Keratinocyte (primary cell): ENCODE results near the gene ARFGEF3. TPM values are rescaled to one million over a fixed set of nuclear protein-coding genes. Genes with fewer than 3 reads are reported as not detected.

ENCODE experiments used
- DNase-seq: peaks from one replicate; pipeline ENCODE4 v3.0.0-alpha.2; 2011; ENCODE audit warnings: low read depth, missing footprints, low spot score
- FAIRE-seq: peaks from 2 replicates; lab custom pipeline; 2011; peaks lifted over from hg19 to GRCh38; lab: Jason Lieb, UNC
- H2AFZ ChIP-seq: 2 replicates; pipeline ENCODE4 v1.6.0; 2012; ENCODE audit warnings: low read length, control low read depth, inconsistent platforms; ENCODE audit not compliant: control insufficient read depth
- H3K27ac ChIP-seq: 2 replicates; pipeline ENCODE4 v1.5.1; 2011; ENCODE audit warnings: low read length; ENCODE audit not compliant: control insufficient read depth, insufficient read depth
- H3K27me3 ChIP-seq: 3 replicates; pipeline ENCODE4 v1.6.0; 2011; ENCODE audit warnings: low read length; ENCODE audit not compliant: control insufficient read depth, insufficient read depth; ENCODE audit errors: extremely low read depth
- H3K36me3 ChIP-seq, 2 experiments: 2 replicates in 1 of 2; 3 replicates in 1 of 2; pipeline ENCODE4 v1.5.1; 2011; ENCODE audit warnings: low read length in 2 of 2, mild to moderate bottlenecking in 1 of 2; ENCODE audit not compliant: control insufficient read depth in 2 of 2, insufficient read depth in 2 of 2; ENCODE audit errors: extremely low read depth in 1 of 2
- H3K4me1 ChIP-seq: 3 replicates; pipeline ENCODE4 v1.5.1; 2011; ENCODE audit warnings: low read length; ENCODE audit not compliant: control insufficient read depth, insufficient read depth; ENCODE audit errors: extremely low read depth
- H3K4me2 ChIP-seq: 3 replicates; pipeline ENCODE4 v1.6.0; 2011; ENCODE audit warnings: low read depth, low read length; ENCODE audit not compliant: control insufficient read depth, insufficient read depth; ENCODE audit errors: extremely low read depth
- H3K4me3 ChIP-seq, 3 experiments: fragments of 200-600 bp in 1 of 3; sonication (generic) in 1 of 3; 2 replicates in 2 of 3; 3 replicates in 1 of 3; pipeline ENCODE4 v1.5.1; 2011 to 2016; ENCODE audit warnings: low read length in 3 of 3, mild to moderate bottlenecking in 3 of 3, control low read depth in 2 of 3, inconsistent platforms in 1 of 3, low read depth in 1 of 3, mixed read lengths in 1 of 3, mixed run types in 1 of 3, moderate library complexity in 1 of 3; ENCODE audit not compliant: control insufficient read depth in 2 of 3, insufficient read depth in 2 of 3; ENCODE audit errors: extremely low read depth in 1 of 3
- H3K79me2 ChIP-seq: 2 replicates; pipeline ENCODE4 v1.6.0; 2012; ENCODE audit warnings: low read length; ENCODE audit not compliant: control insufficient read depth, insufficient read depth
- H3K9ac ChIP-seq: 3 replicates; pipeline ENCODE4 v1.6.0; 2011; ENCODE audit warnings: low read length; ENCODE audit not compliant: control insufficient read depth, insufficient read depth; ENCODE audit errors: extremely low read depth
- H3K9me1 ChIP-seq: 3 replicates; pipeline ENCODE4 v1.6.0; 2011; ENCODE audit warnings: low read length; ENCODE audit not compliant: control insufficient read depth, insufficient read depth; ENCODE audit errors: extremely low read depth
- H3K9me3 ChIP-seq: 2 replicates; pipeline ENCODE4 v1.5.1; 2012; ENCODE audit warnings: low read depth, low read length; ENCODE audit not compliant: control insufficient read depth
- H4K20me1 ChIP-seq: 3 replicates; pipeline ENCODE4 v1.6.0; 2011; ENCODE audit warnings: low read length; ENCODE audit not compliant: control insufficient read depth, insufficient read depth; ENCODE audit errors: extremely low read depth
- EZH2 ChIP-seq: IDR thresholded peaks from one replicate; pipeline ENCODE4 v1.6.1; 2012; ENCODE audit warnings: inconsistent platforms, mild to moderate bottlenecking, low read length, moderate library complexity
- dilution Hi-C: fragments of 300-500 bp; cut with MboI; formaldehyde crosslinking; loops from one replicate; pipeline ENCODE4 v1.7.0; 2020; ENCODE audit warnings: low sequenced_read_pairs; ENCODE audit not compliant: extremely low pct_ligation_motif_present
- polyA plus RNA-seq, 5 experiments: library from polyadenylated mRNA; depleted of rRNA in 3 of 5; stranded (reverse) in 3 of 5; stranded (forward) in 1 of 5; unstranded in 1 of 5; fragments of >200 nt; gene quantifications; 1 replicate in 1 of 5; 2 replicates in 3 of 5; 3 replicates in 1 of 5; pipeline versions ENCODE4 v1.2.1 to v1.2.3, GENCODE V29; 2011 to 2012; ENCODE audit warnings: missing spikeins in 2 of 5, low read depth in 1 of 5, low replicate concordance in 1 of 5
- TF ChIP-seq, protein P1 (sequence below), 3 experiments: IDR thresholded peaks in 1 of 3; conservative IDR thresholded peaks in 1 of 3; optimal IDR thresholded peaks in 1 of 3; 2 replicates in 2 of 3; 3 replicates in 1 of 3; pipeline versions ENCODE3 to v1.5.1; 2011; ENCODE audit warnings: low read length in 3 of 3, mild to moderate bottlenecking in 3 of 3, moderate library complexity in 2 of 3, control low read depth in 1 of 3, inconsistent platforms in 1 of 3; ENCODE audit not compliant: insufficient read depth in 2 of 3; ENCODE audit errors: extremely low read depth in 1 of 3

Gene ARFGEF3
- polyA plus RNA-seq, 1 donor (not counting 4 experiments of a cell fraction or from before 2014, with no cell fraction given), result 0.09 TPM

DNA sequence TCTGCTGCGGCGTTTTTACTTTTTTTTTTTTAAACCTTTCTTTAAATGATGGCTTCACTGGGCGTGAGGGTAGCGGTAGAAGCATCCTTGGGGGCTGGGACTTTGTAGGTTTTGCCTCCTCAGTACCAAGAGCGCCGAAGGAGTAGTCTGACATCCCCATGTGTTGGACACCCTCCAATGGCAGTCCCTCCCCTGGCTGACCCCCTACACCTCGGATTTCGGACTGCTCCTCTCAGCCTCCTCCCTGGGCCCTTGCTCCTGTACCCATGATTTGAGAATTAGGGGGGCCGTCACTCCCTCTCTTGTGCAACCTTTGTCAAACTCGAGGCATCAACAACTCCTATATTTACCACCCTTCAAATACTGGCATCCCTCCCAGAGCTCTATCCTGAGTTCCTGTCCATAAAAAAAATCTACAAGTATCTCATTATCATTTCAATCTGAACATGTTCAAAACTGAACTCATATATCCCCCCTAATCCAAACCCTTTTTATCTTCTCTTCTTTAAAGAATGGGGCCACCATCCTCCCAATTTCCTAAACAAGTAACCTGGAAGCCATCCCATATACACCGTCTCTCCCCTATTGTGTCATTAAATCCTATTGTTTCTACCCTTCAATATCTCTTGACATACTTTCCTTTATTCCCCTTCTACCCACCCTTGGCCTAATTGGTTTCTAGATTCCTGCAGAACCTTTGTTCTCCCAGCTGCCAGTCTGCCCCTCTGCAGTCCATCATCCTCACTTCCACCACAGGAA is 1.2 kb upstream of the ARFGEF3 start:
- dilution Hi-C loops, result no loop called here
- Histone ChIP-seq H3K4me1 (peaks cover 10% of the 10 kb centered on the region), H3K9me1 (no peaks in the 10 kb centered on the region), H3K4me3 (no peak overlapping the region), H3K36me3 (no peaks in the 10 kb centered on the region), H3K79me2 (no peaks in the 10 kb centered on the region), H3K9ac (no peak overlapping the region), H3K27ac (no peak overlapping the region), H3K4me2 (peak overlapping the region; percentile 69), H3K9me3 (no peaks in the 10 kb centered on the region), H4K20me1 (no peaks in the 10 kb centered on the region), H2AFZ (no peak overlapping the region), H3K27me3 (peaks cover 41% of the 10 kb centered on the region)
- no peak for FAIRE-seq
- TF ChIP-seq, protein P1, sequence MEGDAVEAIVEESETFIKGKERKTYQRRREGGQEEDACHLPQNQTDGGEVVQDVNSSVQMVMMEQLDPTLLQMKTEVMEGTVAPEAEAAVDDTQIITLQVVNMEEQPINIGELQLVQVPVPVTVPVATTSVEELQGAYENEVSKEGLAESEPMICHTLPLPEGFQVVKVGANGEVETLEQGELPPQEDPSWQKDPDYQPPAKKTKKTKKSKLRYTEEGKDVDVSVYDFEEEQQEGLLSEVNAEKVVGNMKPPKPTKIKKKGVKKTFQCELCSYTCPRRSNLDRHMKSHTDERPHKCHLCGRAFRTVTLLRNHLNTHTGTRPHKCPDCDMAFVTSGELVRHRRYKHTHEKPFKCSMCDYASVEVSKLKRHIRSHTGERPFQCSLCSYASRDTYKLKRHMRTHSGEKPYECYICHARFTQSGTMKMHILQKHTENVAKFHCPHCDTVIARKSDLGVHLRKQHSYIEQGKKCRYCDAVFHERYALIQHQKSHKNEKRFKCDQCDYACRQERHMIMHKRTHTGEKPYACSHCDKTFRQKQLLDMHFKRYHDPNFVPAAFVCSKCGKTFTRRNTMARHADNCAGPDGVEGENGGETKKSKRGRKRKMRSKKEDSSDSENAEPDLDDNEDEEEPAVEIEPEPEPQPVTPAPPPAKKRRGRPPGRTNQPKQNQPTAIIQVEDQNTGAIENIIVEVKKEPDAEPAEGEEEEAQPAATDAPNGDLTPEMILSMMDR (optimal IDR thresholded peaks at IDR 0.05 in 1 of 3, IDR thresholded peaks at IDR 0.05 in 1 of 3, conservative IDR thresholded peaks at IDR 0.05 in 1 of 3; ENCODE audit: extremely low read depth in 1 of 3, insufficient read depth in 2 of 3, low read length in 3 of 3), result no peak
- TF ChIP-seq EZH2, result no peak
- DNase-seq, result no peak

DNA sequence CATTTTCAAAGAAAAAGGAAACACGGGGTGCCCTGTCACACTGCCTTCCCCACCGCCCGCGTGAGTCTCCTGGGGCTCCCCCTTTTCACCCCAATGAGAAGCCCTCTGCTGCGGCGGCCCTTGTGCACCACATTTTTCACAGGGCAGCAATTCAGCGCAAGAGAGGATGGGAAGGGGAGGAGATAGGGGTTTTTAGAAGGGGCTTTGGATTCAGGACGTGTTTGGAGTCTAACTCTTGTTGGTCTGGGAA is 726 bp upstream of the ARFGEF3 start:
- H3K4me1 ChIP-seq, result peaks cover 10% of the 10 kb centered on the region
- H4K20me1 ChIP-seq, result no peaks in the 10 kb centered on the region
- H3K27me3 ChIP-seq, result peaks cover 43% of the 10 kb centered on the region
- no peaks in the 10 kb centered on the region for H3K9me3 ChIP-seq
- H3K27ac ChIP-seq, result no peak overlapping the region
- no peaks in the 10 kb centered on the region for H3K36me3 ChIP-seq
- peak overlapping the region; percentile 75 for H2AFZ ChIP-seq
- H3K79me2 ChIP-seq, result no peaks in the 10 kb centered on the region
- no peak for DNase-seq
- TF ChIP-seq, protein P1 (optimal IDR thresholded peaks at IDR 0.05 in 1 of 3, IDR thresholded peaks at IDR 0.05 in 1 of 3, conservative IDR thresholded peaks at IDR 0.05 in 1 of 3; ENCODE audit: extremely low read depth in 1 of 3, insufficient read depth in 2 of 3, low read length in 3 of 3), result no peak
- peak; percentile 47 for TF ChIP-seq EZH2
- H3K4me3 ChIP-seq, result no peak overlapping the region
- no peak for FAIRE-seq
- no peak overlapping the region for H3K9ac ChIP-seq
- dilution Hi-C loops, result no loop called here
- no peaks in the 10 kb centered on the region for H3K9me1 ChIP-seq
- H3K4me2 ChIP-seq, result peak overlapping the region; percentile 69
